Subcutaneous abdominal adipose tissue (tissue), 5 donors: Measurements from ENCODE around the gene INF2.

Source experiments
- H3K27ac ChIP-seq: one replicate; pipeline ENCODE4 v1.7.0; 2013; ENCODE audit warnings: low read depth, mild to moderate bottlenecking, inconsistent platforms, low read length, moderate library complexity
- H3K27me3 ChIP-seq, 5 donors: one replicate each; pipeline ENCODE4 v1.7.0; 2013; ENCODE audit warnings: low read length in 5 of 5, inconsistent platforms in 1 of 5; ENCODE audit not compliant: control insufficient read depth in 5 of 5, insufficient read depth in 4 of 5
- H3K36me3 ChIP-seq, 5 donors: one replicate each; pipeline ENCODE4 v1.7.0; 2013; ENCODE audit warnings: low read length in 5 of 5; ENCODE audit not compliant: control insufficient read depth in 5 of 5, insufficient read depth in 5 of 5
- H3K4me1 ChIP-seq, 5 donors: one replicate each; pipeline ENCODE4 v1.7.0; 2013; ENCODE audit warnings: low read length in 5 of 5, mild to moderate bottlenecking in 3 of 5, moderate library complexity in 1 of 5; ENCODE audit not compliant: control insufficient read depth in 5 of 5, insufficient read depth in 5 of 5
- H3K4me3 ChIP-seq, 5 donors: one replicate each; pipeline ENCODE4 v1.7.0; 2013; ENCODE audit warnings: low read length in 5 of 5, low read depth in 1 of 5
- H3K9ac ChIP-seq, 5 donors: one replicate each; pipeline ENCODE4 v1.7.0; 2013; ENCODE audit warnings: low read length in 5 of 5, mild to moderate bottlenecking in 4 of 5, moderate library complexity in 3 of 5
- H3K9me3 ChIP-seq, 5 donors: one replicate each; pipeline ENCODE4 v1.7.0; 2013; ENCODE audit warnings: low read length in 5 of 5; ENCODE audit not compliant: control insufficient read depth in 5 of 5
- donor health status: healthy.
- donor health status: healthy.
- donor health status: healthy.
- donor health status: healthy.
- donor health status: healthy.

Gene INF2

GRCh38 chr14:104739546-104740516, 50.4 kb downstream of the INF2 start:
- H3K27me3 ChIP-seq, result no peaks in the 10 kb centered on the region
- H3K4me3 ChIP-seq, result no peak overlapping the region
- H3K27ac ChIP-seq, result no peak overlapping the region
- H3K4me1 ChIP-seq, result peaks cover 4 to 25% (median 23%) of the 10 kb centered on the region in 5 donors
- H3K9me3 ChIP-seq, result no peaks in the 10 kb centered on the region
- H3K36me3 ChIP-seq, result peaks cover 0 to 44% (median 25%) of the 10 kb centered on the region in 5 donors
- H3K9ac ChIP-seq, result no peak overlapping the region

GRCh38 chr14:104741108-104741802, 51.8 kb downstream of the INF2 start:
- H3K9ac ChIP-seq, result no peak overlapping the region
- peaks cover 0 to 48% (median 25%) of the 10 kb centered on the region in 5 donors for H3K36me3 ChIP-seq
- no peak overlapping the region for H3K4me3 ChIP-seq
- no peaks in the 10 kb centered on the region for H3K27me3 ChIP-seq
- no peaks in the 10 kb centered on the region for H3K9me3 ChIP-seq
- H3K27ac ChIP-seq, result no peak overlapping the region
- peaks cover 0 to 20% (median 10%) of the 10 kb centered on the region in 5 donors for H3K4me1 ChIP-seq

GRCh38 chr14:104741803-104742251, 52.4 kb downstream of the INF2 start:
- peaks cover 0 to 48% (median 25%) of the 10 kb centered on the region in 5 donors for H3K36me3 ChIP-seq
- H3K9me3 ChIP-seq, result no peaks in the 10 kb centered on the region
- peaks cover 0 to 21% (median 12%) of the 10 kb centered on the region in 5 donors for H3K4me1 ChIP-seq
- no peak overlapping the region for H3K4me3 ChIP-seq
- H3K9ac ChIP-seq, result no peak overlapping the region
- no peak overlapping the region for H3K27ac ChIP-seq
- no peaks in the 10 kb centered on the region for H3K27me3 ChIP-seq

GRCh38 chr14:104742586-104743455, 53.4 kb downstream of the INF2 start:
- Histone ChIP-seq H3K4me1 (peaks cover 0 to 25% (median 14%) of the 10 kb centered on the region in 5 donors), H3K27me3 (no peaks in the 10 kb centered on the region), H3K36me3 (peaks cover 0 to 48% (median 25%) of the 10 kb centered on the region in 5 donors), H3K27ac (no peak overlapping the region), H3K9me3 (no peaks in the 10 kb centered on the region), H3K9ac (no peak overlapping the region), H3K4me3 (no peak overlapping the region)

GRCh38 chr14:104743461-104744380, 54.3 kb downstream of the INF2 start:
- H3K9me3 ChIP-seq, result no peaks in the 10 kb centered on the region
- H3K27me3 ChIP-seq, result no peaks in the 10 kb centered on the region
- H3K36me3 ChIP-seq, result peaks cover 0 to 48% (median 25%) of the 10 kb centered on the region in 5 donors
- H3K27ac ChIP-seq, result no peak overlapping the region
- H3K4me3 ChIP-seq, result no peak overlapping the region
- peaks cover 0 to 30% (median 19%) of the 10 kb centered on the region in 5 donors for H3K4me1 ChIP-seq
- H3K9ac ChIP-seq, result no peak overlapping the region

- Histone ChIP-seq H3K36me3 (peaks cover 0 to 45% (median 25%) of the 10 kb centered on the region in 5 donors), H3K27ac (no peak overlapping the region), H3K9ac (no peak overlapping the region), H3K27me3 (no peaks in the 10 kb centered on the region), H3K4me1 (peaks cover 2 to 38% (median 26%) of the 10 kb centered on the region in 5 donors), H3K9me3 (no peaks in the 10 kb centered on the region), H3K4me3 (no peak overlapping the region)
These were observed 55.1 kb downstream of the INF2 start for GRCh38 chr14:104744484-104744883.

GRCh38 chr14:104745431-104745830, 56.0 kb downstream of the INF2 start:
- H3K27ac ChIP-seq, result no peak overlapping the region
- no peaks in the 10 kb centered on the region for H3K27me3 ChIP-seq
- no peaks in the 10 kb centered on the region for H3K9me3 ChIP-seq
- no peak overlapping the region for H3K4me3 ChIP-seq
- H3K9ac ChIP-seq, result no peak overlapping the region
- H3K36me3 ChIP-seq, result peaks cover 0 to 38% (median 17%) of the 10 kb centered on the region in 5 donors
- H3K4me1 ChIP-seq, result peaks cover 2 to 48% (median 34%) of the 10 kb centered on the region in 5 donors

- Histone ChIP-seq H3K4me3 (no peak overlapping the region), H3K9ac (no peak overlapping the region), H3K27ac (peak overlapping the region; percentile 41), H3K36me3 (peaks cover 0 to 33% (median 11%) of the 10 kb centered on the region in 5 donors), H3K9me3 (no peaks in the 10 kb centered on the region), H3K4me1 (peaks cover 2 to 49% (median 34%) of the 10 kb centered on the region in 5 donors), H3K27me3 (no peaks in the 10 kb centered on the region)
These were observed 56.7 kb downstream of the INF2 start for GRCh38 chr14:104746071-104746545.
